ENCODE results near the gene CTBP1.

- no peak for TF ChIP-seq CTCF (conservative IDR thresholded peaks at IDR 0.05; ENCODE audit: low read depth, low read length)
- no peak for TF ChIP-seq EZH2 (IDR thresholded peaks at IDR 0.05; ENCODE audit: borderline replicate concordance, low read depth, low read length, poor library complexity, severe bottlenecking)
Measured at GRCh38 chr4:1192091-1192492, 56.8 kb downstream of the CTBP1 start.

All from A673 (cell line).